ENCODE measurements around the gene RAD9A. TPM values are rescaled to one million over a fixed set of nuclear protein-coding genes. Genes with fewer than 3 reads are reported as not detected.
A peak's percentile ranks its signal among the peaks of the same experiment; 100 is the strongest.

Gene RAD9A
- total RNA-seq, result 18.5 TPM in 2 replicates
- long read RNA-seq, partial matches to known transcripts, result 1 of 2 reads
- long read RNA-seq, other reads (novel, unspliced or antisense), result 1 of 2 reads

DNA sequence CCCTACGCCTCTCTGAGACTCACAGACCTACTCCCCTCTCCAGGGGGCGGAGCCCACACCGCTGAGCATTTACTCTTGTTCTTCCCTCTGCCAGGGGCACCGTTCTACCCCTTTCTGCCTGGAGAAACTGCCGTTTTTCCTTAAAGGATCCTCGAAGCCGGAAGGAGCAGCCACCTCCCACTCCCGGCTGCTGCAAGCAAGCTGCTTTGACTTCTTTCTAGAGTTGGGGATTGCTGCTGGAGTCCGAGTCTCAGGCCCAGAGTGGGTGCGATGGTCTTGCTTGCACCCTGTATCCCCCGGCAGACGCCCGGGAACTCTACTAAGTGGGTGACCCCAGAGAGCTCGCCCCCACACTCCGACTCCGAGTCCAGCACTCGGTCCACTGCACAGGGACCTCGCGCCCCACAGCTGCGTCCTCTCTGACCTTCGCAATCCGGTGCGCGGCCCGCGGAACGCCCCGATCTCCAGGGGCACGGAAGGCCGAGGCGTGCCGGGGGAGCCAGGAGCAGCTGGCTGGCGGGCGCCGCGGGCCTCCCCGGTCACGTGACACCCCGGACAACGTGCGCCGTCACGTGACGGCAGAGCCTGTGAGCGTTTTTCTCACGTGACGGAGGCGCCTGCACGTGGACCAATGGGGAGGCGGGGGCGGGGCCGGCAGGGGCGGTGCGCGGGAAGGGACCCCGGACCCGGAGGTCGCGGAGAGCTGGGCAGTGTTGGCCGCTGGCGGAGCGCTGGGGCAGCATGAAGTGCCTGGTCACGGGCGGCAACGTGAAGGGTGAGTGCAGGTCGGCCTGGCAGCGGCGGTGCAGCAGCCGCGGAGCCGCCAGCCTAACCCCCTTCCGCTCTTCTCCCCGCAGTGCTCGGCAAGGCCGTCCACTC lies at the start of gene RAD9A:
Gene RAD9A (plus strand): TSS at position 683 of the 879 bp plus-strand sequence. CDS start 59 bp downstream, at position 742.
- Mint-ChIP-seq H3K36me3 (ENCODE audit: unreplicated experiment) (no peaks in the 10 kb centered on the region), H3K27ac (ENCODE audit: unreplicated experiment) (peak within 1 kb of the TSS; percentile 88), H3K9me3 (ENCODE audit: unreplicated experiment) (no peaks in the 10 kb centered on the region), H3K27me3 (ENCODE audit: unreplicated experiment) (no peaks in the 10 kb centered on the region), H3K4me3 (ENCODE audit: unreplicated experiment) (peak within 1 kb of the TSS; percentile 84), H3K4me1 (ENCODE audit: unreplicated experiment) (peaks cover 25% of the 10 kb centered on the region)
- TF ChIP-seq, protein P1, sequence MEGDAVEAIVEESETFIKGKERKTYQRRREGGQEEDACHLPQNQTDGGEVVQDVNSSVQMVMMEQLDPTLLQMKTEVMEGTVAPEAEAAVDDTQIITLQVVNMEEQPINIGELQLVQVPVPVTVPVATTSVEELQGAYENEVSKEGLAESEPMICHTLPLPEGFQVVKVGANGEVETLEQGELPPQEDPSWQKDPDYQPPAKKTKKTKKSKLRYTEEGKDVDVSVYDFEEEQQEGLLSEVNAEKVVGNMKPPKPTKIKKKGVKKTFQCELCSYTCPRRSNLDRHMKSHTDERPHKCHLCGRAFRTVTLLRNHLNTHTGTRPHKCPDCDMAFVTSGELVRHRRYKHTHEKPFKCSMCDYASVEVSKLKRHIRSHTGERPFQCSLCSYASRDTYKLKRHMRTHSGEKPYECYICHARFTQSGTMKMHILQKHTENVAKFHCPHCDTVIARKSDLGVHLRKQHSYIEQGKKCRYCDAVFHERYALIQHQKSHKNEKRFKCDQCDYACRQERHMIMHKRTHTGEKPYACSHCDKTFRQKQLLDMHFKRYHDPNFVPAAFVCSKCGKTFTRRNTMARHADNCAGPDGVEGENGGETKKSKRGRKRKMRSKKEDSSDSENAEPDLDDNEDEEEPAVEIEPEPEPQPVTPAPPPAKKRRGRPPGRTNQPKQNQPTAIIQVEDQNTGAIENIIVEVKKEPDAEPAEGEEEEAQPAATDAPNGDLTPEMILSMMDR (IDR thresholded peaks at IDR 0.05), result no peak
- peak; percentile 98 for DNase-seq (ENCODE audit: extremely low spot score, unreplicated experiment)

DNA sequence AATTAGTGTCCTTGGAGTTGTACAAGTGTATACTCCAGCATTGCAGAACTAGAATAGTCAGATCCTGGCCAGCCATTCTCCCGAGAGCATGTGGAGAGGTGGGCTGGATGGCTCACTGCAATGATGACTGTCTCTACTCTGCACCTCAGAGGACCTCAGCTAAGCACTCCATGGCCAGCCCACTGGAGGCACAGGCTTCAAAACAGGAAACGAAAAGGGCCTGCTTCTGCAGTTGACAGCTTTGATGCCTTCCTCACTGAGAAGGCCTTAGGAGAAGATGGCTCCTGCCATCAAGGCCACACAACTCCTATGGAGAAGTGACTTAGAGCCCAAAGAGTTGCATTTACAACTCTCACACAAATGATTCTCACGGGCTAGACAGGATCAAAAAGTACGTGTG lies 47.5 kb upstream of the RAD9A start:
- no peaks in the 10 kb centered on the region for H3K27me3 Mint-ChIP-seq (ENCODE audit: unreplicated experiment)
- no peak overlapping the region for H3K27ac Mint-ChIP-seq (ENCODE audit: unreplicated experiment)
- H3K4me1 Mint-ChIP-seq (ENCODE audit: unreplicated experiment), result peaks cover 18% of the 10 kb centered on the region
- TF ChIP-seq, protein P1 (IDR thresholded peaks at IDR 0.05), result no peak
- H3K4me3 Mint-ChIP-seq (ENCODE audit: unreplicated experiment), result no peak overlapping the region
- no peaks in the 10 kb centered on the region for H3K9me3 Mint-ChIP-seq (ENCODE audit: unreplicated experiment)
- no peak for DNase-seq (ENCODE audit: extremely low spot score, unreplicated experiment)
- no peaks in the 10 kb centered on the region for H3K36me3 Mint-ChIP-seq (ENCODE audit: unreplicated experiment)

DNA sequence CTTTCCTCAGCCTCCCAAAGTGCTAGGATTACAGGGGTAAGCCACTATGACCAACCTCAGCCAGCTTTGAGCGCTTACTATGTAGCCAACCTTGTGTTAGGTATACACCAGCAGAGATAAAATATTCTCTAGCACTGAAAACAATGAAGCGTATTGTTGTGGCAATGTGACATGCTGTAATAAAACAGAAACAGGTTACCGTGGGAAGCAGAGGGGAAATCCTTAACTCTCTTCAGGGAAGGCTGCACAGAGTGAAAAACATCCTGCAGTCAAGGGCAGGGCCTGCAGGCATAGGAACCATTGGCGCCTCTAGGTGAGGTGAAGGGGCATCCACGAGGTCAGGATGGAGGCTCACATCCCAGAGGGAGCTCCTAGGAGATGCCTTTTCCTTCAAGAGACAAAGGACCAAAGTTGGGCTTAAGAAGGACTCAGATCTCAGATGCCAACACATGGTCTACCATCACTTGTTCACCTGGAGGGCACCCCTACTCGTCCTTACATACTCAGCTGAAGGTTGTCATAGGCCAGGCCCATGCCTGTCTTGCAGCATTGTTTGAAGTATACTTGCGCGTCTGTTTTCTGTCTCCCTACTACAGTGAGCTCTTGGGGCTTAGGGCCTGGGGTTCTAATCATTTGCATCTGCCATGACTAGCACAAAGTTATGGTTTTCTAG lies 46.4 kb upstream of the RAD9A start:
- H3K4me3 Mint-ChIP-seq (ENCODE audit: unreplicated experiment), result no peak overlapping the region
- no peak for DNase-seq (ENCODE audit: extremely low spot score, unreplicated experiment)
- no peaks in the 10 kb centered on the region for H3K36me3 Mint-ChIP-seq (ENCODE audit: unreplicated experiment)
- TF ChIP-seq, protein P1 (IDR thresholded peaks at IDR 0.05), result no peak
- H3K27ac Mint-ChIP-seq (ENCODE audit: unreplicated experiment), result no peak overlapping the region
- no peaks in the 10 kb centered on the region for H3K9me3 Mint-ChIP-seq (ENCODE audit: unreplicated experiment)
- no peaks in the 10 kb centered on the region for H3K27me3 Mint-ChIP-seq (ENCODE audit: unreplicated experiment)
- H3K4me1 Mint-ChIP-seq (ENCODE audit: unreplicated experiment), result peaks cover 20% of the 10 kb centered on the region

DNA sequence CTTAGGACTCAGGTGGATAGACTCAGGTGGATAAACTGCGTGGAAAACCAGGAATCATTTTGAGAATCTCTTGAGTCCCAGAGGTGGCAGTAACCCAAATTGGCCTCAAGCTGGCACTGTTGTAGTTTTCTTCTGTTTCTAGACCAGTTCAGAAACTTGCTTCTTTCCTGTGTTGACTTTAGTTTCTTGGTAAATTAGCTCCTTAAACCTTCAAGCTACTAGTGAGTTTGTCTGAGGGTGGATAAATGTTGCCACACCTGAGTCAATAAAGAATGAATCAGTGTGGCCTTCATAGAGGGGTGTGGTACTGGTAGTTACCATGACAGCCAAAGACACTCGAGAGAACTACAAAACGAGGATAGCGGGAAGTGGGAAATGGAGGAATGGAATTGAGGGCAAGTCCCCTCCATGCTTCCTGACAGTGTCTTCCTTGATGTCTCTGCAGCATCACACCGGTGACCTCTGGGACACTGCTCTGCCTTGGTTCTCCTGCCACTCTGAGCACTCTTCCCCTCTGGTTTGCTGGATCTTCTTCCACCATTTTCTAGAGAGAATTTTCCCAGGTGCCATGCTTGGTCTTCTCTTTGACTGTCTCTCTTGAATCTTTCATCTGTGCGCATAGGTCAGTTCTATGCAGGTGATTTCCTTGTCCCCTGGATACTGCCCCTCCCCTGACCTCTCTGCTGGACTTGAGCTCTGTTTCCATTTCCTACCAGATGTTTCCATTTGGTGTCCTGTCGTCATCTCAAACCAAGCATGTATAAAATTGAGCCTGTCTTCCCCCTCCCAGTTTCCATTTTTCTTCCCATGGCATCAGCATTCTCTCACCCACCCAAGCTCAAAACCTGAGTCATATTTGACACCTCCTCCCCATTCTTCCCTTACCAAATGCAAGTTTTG lies 45.6 kb upstream of the RAD9A start:
- Mint-ChIP-seq H3K9me3 (ENCODE audit: unreplicated experiment) (no peaks in the 10 kb centered on the region), H3K36me3 (ENCODE audit: unreplicated experiment) (no peaks in the 10 kb centered on the region), H3K27ac (ENCODE audit: unreplicated experiment) (no peak overlapping the region), H3K27me3 (ENCODE audit: unreplicated experiment) (no peaks in the 10 kb centered on the region), H3K4me1 (ENCODE audit: unreplicated experiment) (peaks cover 21% of the 10 kb centered on the region), H3K4me3 (ENCODE audit: unreplicated experiment) (no peak overlapping the region)
- TF ChIP-seq, protein P1 (IDR thresholded peaks at IDR 0.05), result peak; percentile 67
- DNase-seq (ENCODE audit: extremely low spot score, unreplicated experiment), result no peak

All from osteocyte (in vitro differentiated cells).